ENCODE results near the gene RAB3GAP2. TPM values are rescaled to one million over a fixed set of nuclear protein-coding genes. Genes with fewer than 3 reads are reported as not detected.

RAB3GAP2 gene
- total and polyA plus RNA-seq, 2 experiments from 2014 or later = 15.8 to 22.6 TPM

DNA sequence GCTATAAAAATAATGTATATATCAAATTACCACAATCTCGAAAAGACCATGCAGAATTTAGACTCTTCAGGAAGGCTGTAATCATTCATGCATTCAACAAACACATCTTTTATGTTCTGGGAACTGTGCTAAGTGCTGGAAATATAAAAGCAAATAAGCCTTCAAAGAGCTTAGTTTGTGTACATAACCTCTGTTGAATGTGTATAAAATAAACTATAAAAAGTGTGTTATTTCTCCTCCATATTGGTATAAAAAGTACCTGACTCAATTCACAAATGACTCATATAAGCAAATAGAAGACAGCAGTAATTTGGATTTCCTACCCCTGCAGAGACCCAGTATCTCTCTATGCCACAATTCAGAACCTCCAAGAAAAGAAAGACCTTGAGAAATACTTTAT lies 36.8 kb downstream of the RAB3GAP2 start:
- Histone ChIP-seq H2AFZ (no peak overlapping the region), H3F3A (ENCODE audit: insufficient read depth) (peaks cover 5% of the 10 kb centered on the region; the same call in 1 of the 2 replicates), H3K27me3 (replicated peaks; ENCODE audit: insufficient read depth) (no peaks in the 10 kb centered on the region), H3K9me2 (ENCODE audit: insufficient read depth) (no peaks in the 10 kb centered on the region), H3K9me3 (ENCODE audit: low read depth) (no peaks in the 10 kb centered on the region), H3K79me2 (ENCODE audit: insufficient read depth) (peaks cover 100% of the 10 kb centered on the region), H3K4me1 (ENCODE audit: insufficient read depth) (no peaks in the 10 kb centered on the region), H3K4me3 (no peak overlapping the region), H4K20me1 (ENCODE audit: insufficient read depth) (peaks cover 6% of the 10 kb centered on the region; the same call in 1 of the 2 replicates), H3K4me2 (ENCODE audit: unreplicated experiment) (no peak overlapping the region), H3K36me3 (ENCODE audit: low read depth) (peaks cover 5% of the 10 kb centered on the region; the same call in 1 of the 2 replicates), H3K27ac (no peak overlapping the region), H3K9ac (no peak overlapping the region)
- DNase-seq = no peak
- in situ Hi-C loops (cut with MboI) = no loop called here
- WGBS, 2 experiments (ENCODE audit: low coverage in 1 of 2, low lambda C conversion rate in 2 of 2, missing lambda C conversion rate in 2 of 2) = 92 to 96% methylated on average over 1 of the region's 1 CpG
- TF ChIP-seq EZH2 (IDR thresholded peaks at IDR 0.05; ENCODE audit: insufficient read depth, poor library complexity, severe bottlenecking) (no peak), EZH2phosphoT487 (IDR thresholded peaks at IDR 0.05; ENCODE audit: insufficient read depth, low read depth) (no peak)

DNA sequence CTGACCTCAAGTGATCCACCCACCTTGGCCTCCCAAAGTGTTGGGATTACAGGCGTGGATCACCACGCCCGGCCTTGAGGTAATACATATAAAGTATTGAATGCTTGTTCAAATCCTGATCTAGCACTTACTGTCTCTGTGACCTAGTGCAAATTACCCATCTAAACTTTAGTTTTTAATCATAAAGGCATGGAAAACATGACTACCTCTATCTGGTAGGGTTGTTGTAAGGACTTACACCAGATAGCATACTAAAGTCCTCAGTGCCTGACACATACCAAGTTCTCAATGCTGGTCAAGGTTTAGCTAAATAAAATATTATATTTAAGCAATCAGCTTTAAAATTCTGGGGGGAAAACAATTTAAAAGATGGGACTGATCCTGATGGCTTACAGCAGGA lies 38.3 kb downstream of the RAB3GAP2 start:
- in situ Hi-C loops (cut with MboI) = no loop called here
- H3K4me3 ChIP-seq = no peak overlapping the region
- peaks cover 5% of the 10 kb centered on the region; the same call in 1 of the 2 replicates for H3K36me3 ChIP-seq (ENCODE audit: low read depth)
- H3K79me2 ChIP-seq (ENCODE audit: insufficient read depth) = peaks cover 100% of the 10 kb centered on the region
- peaks cover 9% of the 10 kb centered on the region for H4K20me1 ChIP-seq (ENCODE audit: insufficient read depth)
- no peak overlapping the region for H3K4me2 ChIP-seq (ENCODE audit: unreplicated experiment)
- no peak for DNase-seq
- TF ChIP-seq EZH2phosphoT487 (IDR thresholded peaks at IDR 0.05; ENCODE audit: insufficient read depth, low read depth) (no peak), EZH2 (IDR thresholded peaks at IDR 0.05; ENCODE audit: insufficient read depth, poor library complexity, severe bottlenecking) (no peak)
- no peak overlapping the region for H3K9ac ChIP-seq
- WGBS, 2 experiments (ENCODE audit: low coverage in 1 of 2, low lambda C conversion rate in 2 of 2, missing lambda C conversion rate in 2 of 2) = 98 to 100% methylated on average over 3 of the region's 3 CpGs
- H3K9me3 ChIP-seq (ENCODE audit: low read depth) = no peaks in the 10 kb centered on the region
- no peak overlapping the region for H2AFZ ChIP-seq
- H3K4me1 ChIP-seq (ENCODE audit: insufficient read depth) = no peaks in the 10 kb centered on the region
- H3K9me2 ChIP-seq (ENCODE audit: insufficient read depth) = no peaks in the 10 kb centered on the region
- no peaks in the 10 kb centered on the region for H3K27me3 ChIP-seq (replicated peaks; ENCODE audit: insufficient read depth)
- peaks cover 5% of the 10 kb centered on the region; the same call in 1 of the 2 replicates for H3F3A ChIP-seq (ENCODE audit: insufficient read depth)
- H3K27ac ChIP-seq = no peak overlapping the region

DNA sequence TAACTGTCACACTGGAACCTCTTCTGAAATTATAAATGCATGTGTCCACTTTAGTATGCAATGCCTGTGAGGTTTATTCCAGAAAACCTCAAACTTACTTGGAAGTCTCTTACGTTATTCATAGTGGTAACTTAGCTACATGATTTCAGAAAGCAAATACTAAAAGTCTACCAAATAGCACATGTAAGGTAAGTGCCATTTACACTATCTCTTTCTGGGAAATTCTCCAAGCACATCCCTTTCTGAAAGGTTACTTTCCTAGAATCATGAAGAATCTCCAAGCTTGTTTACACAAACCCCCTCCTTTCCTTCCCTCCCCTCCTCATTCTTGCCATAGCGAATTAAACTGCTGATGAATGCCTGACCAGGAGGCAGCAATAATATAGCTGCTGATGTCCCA lies 42.5 kb downstream of the RAB3GAP2 start:
- 90 to 93% methylated on average over 2 of the region's 2 CpGs for WGBS, 2 experiments (ENCODE audit: low coverage in 1 of 2, low lambda C conversion rate in 2 of 2, missing lambda C conversion rate in 2 of 2)
- no peak for TF ChIP-seq EZH2phosphoT487 (IDR thresholded peaks at IDR 0.05; ENCODE audit: insufficient read depth, low read depth)
- TF ChIP-seq EZH2 (IDR thresholded peaks at IDR 0.05; ENCODE audit: insufficient read depth, poor library complexity, severe bottlenecking) = no peak
- H3K27me3 ChIP-seq (replicated peaks; ENCODE audit: insufficient read depth) = no peaks in the 10 kb centered on the region
- peaks cover 5% of the 10 kb centered on the region for H3K36me3 ChIP-seq (ENCODE audit: low read depth)
- H3K9ac ChIP-seq = no peak overlapping the region
- H3K79me2 ChIP-seq (ENCODE audit: insufficient read depth) = peaks cover 100% of the 10 kb centered on the region
- H2AFZ ChIP-seq = no peak overlapping the region
- no peak overlapping the region for H3K4me2 ChIP-seq (ENCODE audit: unreplicated experiment)
- peaks cover 9% of the 10 kb centered on the region for H4K20me1 ChIP-seq (ENCODE audit: insufficient read depth)
- H3F3A ChIP-seq (ENCODE audit: insufficient read depth) = peaks cover 5% of the 10 kb centered on the region; the same call in 1 of the 2 replicates
- in situ Hi-C loops (cut with MboI) = no loop called here
- no peak for DNase-seq
- H3K9me2 ChIP-seq (ENCODE audit: insufficient read depth) = no peaks in the 10 kb centered on the region
- H3K9me3 ChIP-seq (ENCODE audit: low read depth) = no peaks in the 10 kb centered on the region
- no peak overlapping the region for H3K4me3 ChIP-seq
- no peaks in the 10 kb centered on the region for H3K4me1 ChIP-seq (ENCODE audit: insufficient read depth)
- no peak overlapping the region for H3K27ac ChIP-seq

DNA sequence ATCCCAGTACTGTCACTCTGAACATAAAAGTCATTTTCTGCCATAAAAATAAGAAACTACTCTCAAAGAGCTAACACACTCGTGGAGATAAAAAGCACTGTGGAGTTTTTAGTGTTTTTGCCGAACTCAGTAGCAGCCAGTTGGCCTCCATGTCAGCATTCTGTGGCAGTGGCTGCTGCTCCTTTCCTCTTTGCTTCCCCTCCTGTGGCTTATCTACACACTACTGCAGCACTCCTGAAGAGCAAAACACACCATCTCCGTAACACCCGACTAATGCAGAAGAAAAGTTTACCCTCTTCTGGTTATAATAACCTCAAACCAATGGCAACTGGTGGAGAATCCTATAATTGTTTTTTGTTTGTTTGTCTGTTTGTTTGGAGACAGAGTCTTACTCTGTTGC lies 44.9 kb downstream of the RAB3GAP2 start:
- TF ChIP-seq EZH2phosphoT487 (IDR thresholded peaks at IDR 0.05; ENCODE audit: insufficient read depth, low read depth) = no peak

DNA sequence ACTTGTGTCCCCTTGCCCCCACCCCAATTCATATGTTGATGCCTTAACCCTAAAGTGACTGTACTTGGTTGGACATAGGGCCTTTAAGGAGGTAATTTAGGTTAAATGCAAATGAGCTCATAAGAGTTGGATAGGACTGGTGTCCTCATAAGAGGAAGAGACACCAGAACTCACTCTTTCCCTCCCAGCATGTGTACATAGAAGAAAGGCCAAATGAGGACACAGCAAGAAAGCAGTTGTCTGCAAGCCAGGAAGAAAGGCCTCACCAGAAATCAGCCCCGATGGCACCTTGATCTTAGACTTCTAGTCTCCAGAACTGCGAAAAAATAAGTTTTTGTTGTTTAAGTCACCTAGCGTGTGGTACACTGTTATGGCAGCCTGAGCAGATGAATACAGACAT lies 45.5 kb downstream of the RAB3GAP2 start:
- Histone ChIP-seq H4K20me1 (ENCODE audit: insufficient read depth) (peaks cover 11% of the 10 kb centered on the region), H3K27me3 (replicated peaks; ENCODE audit: insufficient read depth) (no peaks in the 10 kb centered on the region), H3K27ac (no peak overlapping the region), H2AFZ (no peak overlapping the region), H3K9me2 (ENCODE audit: insufficient read depth) (no peaks in the 10 kb centered on the region), H3K9me3 (ENCODE audit: low read depth) (no peaks in the 10 kb centered on the region), H3F3A (ENCODE audit: insufficient read depth) (no peaks in the 10 kb centered on the region), H3K36me3 (ENCODE audit: low read depth) (no peaks in the 10 kb centered on the region; the same call in none of the 2 replicates), H3K79me2 (ENCODE audit: insufficient read depth) (peaks cover 100% of the 10 kb centered on the region), H3K9ac (no peak overlapping the region), H3K4me3 (no peak overlapping the region), H3K4me1 (ENCODE audit: insufficient read depth) (no peaks in the 10 kb centered on the region), H3K4me2 (ENCODE audit: unreplicated experiment) (no peak overlapping the region)
- in situ Hi-C loops (cut with MboI) = no loop called here
- TF ChIP-seq EZH2 (IDR thresholded peaks at IDR 0.05; ENCODE audit: insufficient read depth, poor library complexity, severe bottlenecking) (no peak), EZH2phosphoT487 (IDR thresholded peaks at IDR 0.05; ENCODE audit: insufficient read depth, low read depth) (no peak)
- WGBS, 2 experiments (ENCODE audit: low coverage in 1 of 2, low lambda C conversion rate in 2 of 2, missing lambda C conversion rate in 2 of 2) = 96 to 99% methylated on average over 3 of the region's 3 CpGs
- DNase-seq = no peak

More for the DNA sequence above, 44.9 kb downstream of the RAB3GAP2 start:
- Histone ChIP-seq H2AFZ (no peak overlapping the region), H3K4me1 (ENCODE audit: insufficient read depth) (no peaks in the 10 kb centered on the region), H3K4me3 (no peak overlapping the region), H3K9me3 (ENCODE audit: low read depth) (no peaks in the 10 kb centered on the region), H3K4me2 (ENCODE audit: unreplicated experiment) (no peak overlapping the region), H4K20me1 (ENCODE audit: insufficient read depth) (peaks cover 9% of the 10 kb centered on the region), H3K27me3 (replicated peaks; ENCODE audit: insufficient read depth) (no peaks in the 10 kb centered on the region), H3K9me2 (ENCODE audit: insufficient read depth) (no peaks in the 10 kb centered on the region), H3K79me2 (ENCODE audit: insufficient read depth) (peaks cover 100% of the 10 kb centered on the region), H3K36me3 (ENCODE audit: low read depth) (no peaks in the 10 kb centered on the region; the same call in none of the 2 replicates), H3K9ac (no peak overlapping the region), H3F3A (ENCODE audit: insufficient read depth) (no peaks in the 10 kb centered on the region), H3K27ac (no peak overlapping the region)
- DNase-seq = no peak
- in situ Hi-C loops (cut with MboI) = no loop called here
- WGBS, 2 experiments (ENCODE audit: low coverage in 1 of 2, low lambda C conversion rate in 2 of 2, missing lambda C conversion rate in 2 of 2) = 86 to 90% methylated on average over 4 of the region's 4 CpGs

Data from GM23248 (cell line).